Stimulated activated CD4-positive, alpha-beta T cell treated with anti-CD3 and anti-CD28 coated beads, Interleukin-4, amount 100 ng/mL, for 48 hours (primary cell): ENCODE measurements around the gene SRL.
A peak's percentile ranks its signal among the peaks of the same experiment; 100 is the strongest.

Experiments
- DNase-seq, 2 donors: peaks; one replicate each; pipeline ENCODE4 v3.0.0-alpha.2; 2020; ENCODE audit warnings: low read depth in 2 of 2

Gene SRL

GRCh38 chr16:4202615-4203345 lies 39.1 kb downstream of the SRL start:
- DNase-seq: no peak

DNA sequence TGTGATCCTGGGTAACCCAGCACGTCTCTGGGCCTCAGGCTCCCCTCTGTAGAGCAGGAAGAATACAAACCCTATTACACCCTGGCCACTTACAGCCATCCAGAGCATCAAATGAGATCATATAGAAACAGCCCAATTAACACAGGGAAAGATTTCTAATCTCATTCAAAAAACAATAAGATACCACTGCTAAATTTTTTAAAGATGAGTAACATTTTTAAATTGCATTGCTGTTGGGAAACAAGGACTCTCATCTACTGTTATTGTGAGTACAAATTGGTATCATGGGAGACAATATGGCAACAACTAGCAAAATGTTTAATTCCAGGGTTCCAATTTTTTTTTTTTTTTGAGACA lies 41.1 kb downstream of the SRL start:
- no peak for DNase-seq

- DNase-seq: no peak
Observed at GRCh38 chr16:4200000-4200780, 41.7 kb downstream of the SRL start.

GRCh38 chr16:4198816-4199215 lies 43.1 kb downstream of the SRL start:
- DNase-seq: no peak

- no peak for DNase-seq
Observed at GRCh38 chr16:4194661-4195060, 47.2 kb downstream of the SRL start.

DNA sequence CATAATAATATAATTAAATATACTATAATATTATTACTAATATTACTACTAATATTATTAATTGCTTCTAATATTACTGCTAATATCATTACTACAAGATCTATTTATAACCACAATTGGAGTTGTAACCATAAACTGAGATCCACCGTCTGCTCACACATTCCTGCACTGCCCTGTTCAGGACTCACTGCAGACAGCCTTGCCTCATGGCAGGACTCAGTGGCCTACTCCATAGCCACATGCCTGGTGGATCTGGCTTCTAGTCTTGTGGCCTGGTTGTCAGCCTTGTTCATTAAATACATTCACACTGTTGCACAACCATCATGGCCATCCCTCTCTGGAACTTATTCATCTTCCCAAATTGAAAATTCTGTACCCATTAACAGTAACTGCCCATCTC lies 48.0 kb downstream of the SRL start:
- DNase-seq: no peak

GRCh38 chr16:4192206-4192605 lies 49.7 kb downstream of the SRL start:
- DNase-seq: no peak

DNA sequence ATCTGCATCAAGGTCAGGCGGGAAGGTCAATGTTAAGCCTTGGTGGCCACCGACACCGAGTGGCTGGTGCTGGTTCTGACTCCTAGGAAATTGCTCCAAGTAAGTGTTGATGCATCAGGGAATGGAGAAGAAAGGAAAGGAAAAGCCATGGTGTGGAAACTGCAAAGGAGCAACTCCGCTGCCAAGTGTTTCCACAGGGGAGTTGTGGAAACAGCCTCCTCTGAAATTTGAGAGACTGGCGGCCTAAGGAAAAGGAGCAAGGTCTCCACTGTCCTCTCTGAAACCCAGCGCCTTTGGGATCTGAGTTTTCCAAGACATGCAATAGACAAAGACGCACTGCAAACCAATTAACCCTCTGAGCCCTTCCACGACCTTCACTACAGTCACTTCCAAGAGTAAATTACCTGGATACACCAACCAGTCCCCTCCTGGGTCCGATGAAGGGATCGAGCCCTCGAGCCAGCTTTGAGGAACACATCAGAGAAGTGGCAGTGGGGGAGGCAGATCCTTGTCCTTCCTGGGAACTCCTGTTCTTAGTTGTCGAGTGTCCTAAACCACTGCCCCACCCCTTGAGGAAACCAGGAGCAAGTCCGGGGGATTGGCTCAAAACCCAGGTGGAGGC lies 51.1 kb downstream of the SRL start:
- DNase-seq: no peak

GRCh38 chr16:4190086-4190485 lies 51.8 kb downstream of the SRL start:
- no peak for DNase-seq

GRCh38 chr16:4184038-4184702 lies 57.7 kb downstream of the SRL start:
- no peak for DNase-seq

DNA sequence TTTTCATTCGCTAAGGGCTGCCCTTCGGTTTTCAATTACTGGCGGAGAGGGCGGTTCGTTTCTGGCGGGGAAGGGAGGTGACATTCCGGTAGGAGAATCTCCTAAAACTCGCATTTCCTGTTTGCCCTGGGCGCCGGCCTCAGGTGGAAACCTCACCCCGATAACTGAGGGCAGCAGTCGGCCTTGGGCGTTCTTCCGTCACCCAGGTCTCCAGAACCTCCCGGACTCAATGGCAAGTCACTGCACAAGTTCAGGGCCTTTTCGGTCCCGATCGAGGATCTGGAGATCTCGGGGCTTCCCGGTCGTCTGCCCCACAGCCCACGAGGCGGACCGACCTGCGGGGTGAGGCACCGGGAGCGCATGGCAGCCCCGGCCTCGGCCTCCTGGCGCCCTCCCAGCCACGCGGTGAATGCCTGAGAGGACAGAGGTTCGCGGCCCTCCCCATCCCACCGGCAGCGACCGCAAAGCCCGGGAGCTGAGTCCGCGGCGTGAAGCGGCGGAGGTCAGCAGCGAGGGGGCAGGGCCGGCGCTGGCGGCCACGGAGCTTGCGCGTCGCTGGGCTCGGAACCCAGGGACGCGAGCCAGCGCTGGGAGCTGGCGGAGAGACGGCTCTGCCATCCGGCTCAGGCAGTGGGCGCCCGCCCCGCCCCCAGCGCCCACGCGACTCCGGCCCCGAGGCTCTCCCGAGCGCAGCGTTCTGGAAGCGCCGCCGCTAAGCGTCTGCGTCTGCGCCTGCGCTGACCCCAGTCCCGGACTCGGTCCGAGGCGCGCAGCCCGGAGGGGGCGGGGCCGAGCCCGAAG lies 58.4 kb downstream of the SRL start:
- DNase-seq: peak; percentile 87 to 92

DNA sequence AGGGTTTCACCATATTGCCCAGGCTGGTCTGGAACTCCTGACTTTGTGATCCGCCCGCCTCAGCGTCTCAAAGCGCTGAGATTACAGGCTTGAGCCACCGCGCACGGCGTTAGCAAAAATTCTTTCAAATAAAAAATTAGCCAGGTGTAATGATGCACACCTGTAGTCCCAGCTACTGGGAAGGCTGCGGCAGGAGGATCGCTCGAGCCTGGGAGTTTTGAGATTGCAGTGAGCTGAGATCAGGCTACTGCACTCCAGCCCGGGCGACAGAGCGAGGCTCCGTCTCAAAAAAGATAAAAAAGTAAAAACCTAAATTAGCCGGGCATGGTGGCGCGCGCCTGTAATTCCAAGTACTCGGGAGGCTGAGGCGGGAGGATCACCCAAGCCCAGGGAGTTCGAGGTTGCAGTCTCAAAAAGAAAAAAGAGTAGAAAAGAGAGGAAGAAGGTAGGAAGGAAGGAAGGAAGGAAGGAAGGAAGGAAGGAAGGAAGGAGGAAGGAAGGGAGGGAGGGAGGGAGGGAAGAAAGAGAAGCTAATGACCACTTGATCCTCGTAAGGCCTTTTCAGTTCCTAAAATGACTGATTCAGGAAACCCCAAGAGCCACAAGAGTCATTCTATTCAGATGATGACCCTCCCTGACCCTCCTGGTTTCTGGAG lies 59.2 kb downstream of the SRL start:
- DNase-seq: no peak

GRCh38 chr16:4180511-4180910 lies 61.4 kb downstream of the SRL start:
- no peak for DNase-seq

DNA sequence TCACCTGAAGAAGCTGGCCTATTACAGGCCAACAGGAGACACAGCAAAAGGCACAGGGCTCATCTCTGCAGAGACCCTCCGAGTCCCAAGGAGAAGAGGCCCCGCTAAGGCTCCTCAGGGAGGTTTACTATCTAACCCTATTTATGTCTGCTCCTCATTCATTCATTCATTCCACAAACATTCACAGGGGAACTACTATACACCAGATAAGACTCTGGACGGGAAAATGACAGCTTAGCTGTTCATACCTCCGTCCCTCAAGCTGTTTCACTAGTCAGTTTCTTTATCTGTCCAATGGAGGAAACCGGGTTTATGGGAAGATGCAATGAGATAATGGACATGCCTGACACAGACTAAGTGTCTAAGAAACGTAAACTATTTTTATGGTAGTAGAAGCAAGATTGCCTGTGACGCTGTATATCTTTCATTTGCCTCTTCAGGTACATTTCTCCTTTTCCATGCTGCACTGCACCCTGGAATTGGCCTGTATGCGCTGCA lies 62.1 kb downstream of the SRL start:
- DNase-seq: no peak

DNA sequence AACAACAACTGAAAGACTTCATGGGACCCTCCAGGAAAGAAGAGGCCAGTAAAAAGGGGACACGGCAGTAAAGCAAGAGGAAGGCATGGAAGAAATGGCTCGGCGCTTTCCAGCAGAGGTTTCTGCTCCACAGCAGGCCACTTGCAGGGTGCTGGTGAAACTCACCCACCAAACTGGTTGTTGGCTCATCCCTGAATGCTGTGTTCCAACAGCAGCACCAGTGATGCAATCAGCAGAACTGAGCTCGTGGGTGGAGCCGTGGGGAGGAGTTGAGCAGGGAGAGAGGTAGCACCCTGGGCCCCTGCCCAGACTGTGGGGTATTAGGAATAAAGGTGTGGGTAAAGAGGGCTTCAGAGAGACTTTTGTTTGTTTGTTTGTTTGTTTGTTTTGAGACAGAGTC lies 62.9 kb downstream of the SRL start:
- DNase-seq: no peak

GRCh38 chr16:4178468-4179010 lies 63.3 kb downstream of the SRL start:
- DNase-seq: no peak

DNA sequence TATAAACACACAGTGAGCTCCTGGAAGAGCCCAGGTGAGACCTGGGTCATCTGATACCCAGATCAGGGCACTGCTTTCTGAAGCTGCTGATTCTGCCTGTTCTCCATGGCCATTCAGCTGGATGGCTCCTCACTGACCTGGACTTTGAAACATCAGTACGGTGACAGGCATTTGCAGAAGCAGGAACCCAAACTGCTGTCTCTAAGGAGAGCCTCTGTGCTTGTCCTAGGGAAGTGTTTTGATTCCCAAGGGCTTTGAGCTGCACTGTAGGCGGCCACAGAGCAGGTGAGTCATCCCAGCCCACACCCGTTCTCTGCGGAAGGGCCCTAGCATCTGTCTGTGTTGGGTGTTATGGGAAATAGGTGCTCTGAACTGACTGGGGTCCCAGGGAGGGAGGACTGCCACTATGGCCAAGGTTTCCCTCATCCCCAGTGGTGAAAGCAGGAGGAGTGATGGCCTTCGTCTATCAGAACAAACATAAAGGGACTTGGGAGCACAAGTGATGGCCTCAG lies 64.9 kb downstream of the SRL start:
- DNase-seq: peak in 1 of 2 donors; percentile 5

DNA sequence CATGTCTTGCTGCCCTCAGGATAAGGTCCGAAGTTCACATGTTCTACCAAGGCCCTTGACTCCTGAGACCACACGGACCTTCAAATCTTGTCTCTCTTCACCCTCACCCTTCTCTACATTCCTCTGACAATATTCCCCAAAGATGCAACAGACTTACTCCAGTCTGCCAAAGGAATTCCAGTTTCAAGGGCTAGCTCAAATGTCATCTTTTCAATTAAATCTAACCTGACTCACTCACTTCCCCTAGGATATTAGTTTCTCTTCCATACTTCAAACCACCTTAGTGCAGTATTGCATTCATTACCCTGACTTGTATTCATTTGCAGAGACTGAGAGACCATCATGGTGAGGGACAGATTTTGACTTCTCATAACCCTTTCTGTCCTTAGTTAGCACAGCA lies 66.0 kb downstream of the SRL start:
- no peak for DNase-seq

DNA sequence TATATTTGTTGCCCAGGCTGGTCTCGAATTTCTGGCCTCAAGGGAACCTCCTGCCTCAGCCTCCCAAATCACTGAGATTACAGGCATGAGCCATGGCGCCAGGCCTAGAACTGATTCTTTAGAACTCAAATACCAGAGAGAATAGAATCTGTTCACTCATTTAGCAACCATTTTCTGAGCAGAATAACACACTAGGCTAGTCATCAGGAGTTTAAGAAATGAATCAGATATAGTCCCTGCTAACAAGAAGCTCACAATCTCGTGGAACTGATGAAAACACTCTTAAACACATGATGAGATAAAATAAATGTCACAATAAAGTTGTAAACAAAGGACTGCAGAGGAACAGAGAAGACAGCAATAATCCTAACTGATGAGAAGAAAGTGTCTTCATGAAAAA lies 69.8 kb downstream of the SRL start:
- DNase-seq: no peak

GRCh38 chr16:4169415-4169814 lies 72.5 kb downstream of the SRL start:
- DNase-seq: no peak
